Measurements from ENCODE around the gene RBM39. TPM values are rescaled to one million over a fixed set of nuclear protein-coding genes. Genes with fewer than 3 reads are reported as not detected.
A peak's percentile ranks its signal among the peaks of the same experiment; 100 is the strongest.

The RBM39 gene
- total and polyA plus RNA-seq, 2 of the 13 experiments (the other 11 are each of a cell fraction or from before 2014, with no cell fraction given): 788 to 920 TPM

DNA sequence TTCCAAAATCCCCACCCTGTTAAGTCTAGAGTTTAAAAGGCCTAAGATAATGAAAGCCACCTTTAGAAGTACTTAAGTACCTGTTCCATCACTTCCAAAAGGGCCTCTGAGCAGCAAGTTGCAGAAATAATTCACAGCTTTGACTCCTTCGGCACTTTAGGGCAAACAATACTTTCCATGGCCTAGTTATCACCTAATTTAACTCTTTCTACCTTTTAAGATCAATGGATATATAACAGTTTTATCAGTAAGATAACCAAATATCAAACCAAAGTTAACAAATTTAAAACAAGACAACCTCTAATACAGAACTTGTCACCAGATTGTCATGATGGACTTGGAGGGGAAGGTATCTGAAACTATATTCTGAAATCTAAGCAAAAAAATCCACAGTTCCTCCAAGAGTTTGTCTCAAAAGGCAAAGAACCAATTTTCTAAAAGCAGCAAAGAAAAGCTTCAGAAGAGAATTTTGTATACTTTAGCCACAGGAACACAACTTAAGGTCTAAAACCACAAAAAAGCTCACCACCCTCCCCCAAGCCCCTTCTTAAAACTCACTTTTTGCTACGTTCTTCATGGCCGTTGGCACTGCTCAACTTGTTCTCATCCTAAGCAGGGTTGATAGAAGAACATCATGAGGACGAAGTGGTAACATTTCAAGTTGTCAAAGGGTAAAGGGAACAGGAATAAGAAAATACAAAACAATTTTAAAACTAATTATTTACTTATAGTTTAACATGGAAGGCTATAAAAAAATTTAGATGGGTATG is 3.5 kb downstream of the RBM39 start (continued):
- TF ChIP-seq, protein P1, sequence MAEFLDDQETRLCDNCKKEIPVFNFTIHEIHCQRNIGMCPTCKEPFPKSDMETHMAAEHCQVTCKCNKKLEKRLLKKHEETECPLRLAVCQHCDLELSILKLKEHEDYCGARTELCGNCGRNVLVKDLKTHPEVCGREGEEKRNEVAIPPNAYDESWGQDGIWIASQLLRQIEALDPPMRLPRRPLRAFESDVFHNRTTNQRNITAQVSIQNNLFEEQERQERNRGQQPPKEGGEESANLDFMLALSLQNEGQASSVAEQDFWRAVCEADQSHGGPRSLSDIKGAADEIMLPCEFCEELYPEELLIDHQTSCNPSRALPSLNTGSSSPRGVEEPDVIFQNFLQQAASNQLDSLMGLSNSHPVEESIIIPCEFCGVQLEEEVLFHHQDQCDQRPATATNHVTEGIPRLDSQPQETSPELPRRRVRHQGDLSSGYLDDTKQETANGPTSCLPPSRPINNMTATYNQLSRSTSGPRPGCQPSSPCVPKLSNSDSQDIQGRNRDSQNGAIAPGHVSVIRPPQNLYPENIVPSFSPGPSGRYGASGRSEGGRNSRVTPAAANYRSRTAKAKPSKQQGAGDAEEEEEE (CRISPR knock-in tag; IDR thresholded peaks at IDR 0.05; ENCODE audit: borderline replicate concordance): no peak
- no peak for TF ChIP-seq MXD4 (CRISPR knock-in tag; IDR thresholded peaks at IDR 0.05)
- TF ChIP-seq EEA1 (CRISPR knock-in tag; IDR thresholded peaks at IDR 0.05; ENCODE audit: borderline replicate concordance): no peak
- TF ChIP-seq ZNF333 (CRISPR knock-in tag; IDR thresholded peaks at IDR 0.05; ENCODE audit: borderline replicate concordance): no peak
- TF ChIP-seq ZNF562 (CRISPR knock-in tag; IDR thresholded peaks at IDR 0.05; ENCODE audit: borderline replicate concordance): no peak
- TF ChIP-seq ZNF546 (CRISPR knock-in tag; conservative IDR thresholded peaks at IDR 0.05): no peak
- TF ChIP-seq HDAC1 (CRISPR knock-in tag; IDR thresholded peaks at IDR 0.05): 0 out of 2 replicates have a peak, but pooled peaks have one; percentile 3
- TF ChIP-seq, protein P2, sequence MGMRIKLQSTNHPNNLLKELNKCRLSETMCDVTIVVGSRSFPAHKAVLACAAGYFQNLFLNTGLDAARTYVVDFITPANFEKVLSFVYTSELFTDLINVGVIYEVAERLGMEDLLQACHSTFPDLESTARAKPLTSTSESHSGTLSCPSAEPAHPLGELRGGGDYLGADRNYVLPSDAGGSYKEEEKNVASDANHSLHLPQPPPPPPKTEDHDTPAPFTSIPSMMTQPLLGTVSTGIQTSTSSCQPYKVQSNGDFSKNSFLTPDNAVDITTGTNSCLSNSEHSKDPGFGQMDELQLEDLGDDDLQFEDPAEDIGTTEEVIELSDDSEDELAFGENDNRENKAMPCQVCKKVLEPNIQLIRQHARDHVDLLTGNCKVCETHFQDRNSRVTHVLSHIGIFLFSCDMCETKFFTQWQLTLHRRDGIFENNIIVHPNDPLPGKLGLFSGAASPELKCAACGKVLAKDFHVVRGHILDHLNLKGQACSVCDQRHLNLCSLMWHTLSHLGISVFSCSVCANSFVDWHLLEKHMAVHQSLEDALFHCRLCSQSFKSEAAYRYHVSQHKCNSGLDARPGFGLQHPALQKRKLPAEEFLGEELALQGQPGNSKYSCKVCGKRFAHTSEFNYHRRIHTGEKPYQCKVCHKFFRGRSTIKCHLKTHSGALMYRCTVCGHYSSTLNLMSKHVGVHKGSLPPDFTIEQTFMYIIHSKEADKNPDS (CRISPR knock-in tag; IDR thresholded peaks at IDR 0.05): no peak
- no peak for TF ChIP-seq CREB1 (IDR thresholded peaks at IDR 0.05)
- no peak for TF ChIP-seq CREB1 (CRISPR knock-in tag; IDR thresholded peaks at IDR 0.05)
- TF ChIP-seq ZNF652 (CRISPR knock-in tag; IDR thresholded peaks at IDR 0.05; ENCODE audit: borderline replicate concordance, low read depth): peak; percentile 71
- no peak for TF ChIP-seq WIZ (CRISPR knock-in tag; IDR thresholded peaks at IDR 0.05)
- TF ChIP-seq ZNF383 (CRISPR knock-in tag; IDR thresholded peaks at IDR 0.05; ENCODE audit: borderline replicate concordance): no peak
- TF ChIP-seq, protein P3, sequence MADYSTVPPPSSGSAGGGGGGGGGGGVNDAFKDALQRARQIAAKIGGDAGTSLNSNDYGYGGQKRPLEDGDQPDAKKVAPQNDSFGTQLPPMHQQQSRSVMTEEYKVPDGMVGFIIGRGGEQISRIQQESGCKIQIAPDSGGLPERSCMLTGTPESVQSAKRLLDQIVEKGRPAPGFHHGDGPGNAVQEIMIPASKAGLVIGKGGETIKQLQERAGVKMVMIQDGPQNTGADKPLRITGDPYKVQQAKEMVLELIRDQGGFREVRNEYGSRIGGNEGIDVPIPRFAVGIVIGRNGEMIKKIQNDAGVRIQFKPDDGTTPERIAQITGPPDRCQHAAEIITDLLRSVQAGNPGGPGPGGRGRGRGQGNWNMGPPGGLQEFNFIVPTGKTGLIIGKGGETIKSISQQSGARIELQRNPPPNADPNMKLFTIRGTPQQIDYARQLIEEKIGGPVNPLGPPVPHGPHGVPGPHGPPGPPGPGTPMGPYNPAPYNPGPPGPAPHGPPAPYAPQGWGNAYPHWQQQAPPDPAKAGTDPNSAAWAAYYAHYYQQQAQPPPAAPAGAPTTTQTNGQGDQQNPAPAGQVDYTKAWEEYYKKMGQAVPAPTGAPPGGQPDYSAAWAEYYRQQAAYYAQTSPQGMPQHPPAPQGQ (CRISPR knock-in tag; IDR thresholded peaks at IDR 0.05; ENCODE audit: borderline replicate concordance): no peak
- TF ChIP-seq ELF1 (CRISPR knock-in tag; IDR thresholded peaks at IDR 0.05): no peak
- TF ChIP-seq HOXA5 (CRISPR knock-in tag; IDR thresholded peaks at IDR 0.05): no peak
- TF ChIP-seq TARDBP (CRISPR knock-in tag; IDR thresholded peaks at IDR 0.05): no peak
- TF ChIP-seq ISL2 (CRISPR knock-in tag; IDR thresholded peaks at IDR 0.05): no peak
- TF ChIP-seq STAG1 (CRISPR knock-in tag; IDR thresholded peaks at IDR 0.05): no peak
- TF ChIP-seq EP300 (IDR thresholded peaks at IDR 0.05; ENCODE audit: low read depth in 2 of 2, low read length in 2 of 2): no peak
- no peak for TF ChIP-seq EP300 (CRISPR knock-in tag; IDR thresholded peaks at IDR 0.05; ENCODE audit: borderline replicate concordance)
- no peak for TF ChIP-seq ZNF678 (CRISPR knock-in tag; IDR thresholded peaks at IDR 0.05)
- TF ChIP-seq ZNF83 (CRISPR knock-in tag; IDR thresholded peaks at IDR 0.05; ENCODE audit: borderline replicate concordance): no peak
- TF ChIP-seq NFATC3 (CRISPR knock-in tag; IDR thresholded peaks at IDR 0.05): no peak
- TF ChIP-seq ZNF12 (CRISPR knock-in tag; IDR thresholded peaks at IDR 0.05): no peak
- TF ChIP-seq KLF15 (CRISPR knock-in tag; IDR thresholded peaks at IDR 0.05; ENCODE audit: borderline replicate concordance): no peak
- TF ChIP-seq RFXANK (CRISPR knock-in tag; IDR thresholded peaks at IDR 0.05): no peak
